HCT116 (cell line): Measurements from ENCODE around the gene CDH13. TPM values are rescaled to one million over a fixed set of nuclear protein-coding genes. Genes with fewer than 3 reads are reported as not detected.

Source experiments
- ATAC-seq: fragments of 200-7000 bp; cut with Tn5 transposase; 2 replicates; pipeline ENCODE4 v1.9.1; 2020; ENCODE audit warnings: mild to moderate bottlenecking, moderate library complexity
- BruUV-seq: library from RNA; stranded (reverse); fragments of 400-500 nt; replicated peaks from 2 replicates; lab custom pipeline; 2021; lab: Mats Ljungman, UMichigan
- CTCF ChIA-PET: fragments of 300-600 bp; sonication (Branson Sonifier 250); formaldehyde crosslinking; loops from one replicate; lab custom pipeline; 2021; ENCODE audit warnings: antibody characterized with exemption; lab: Charles Lee
- POLR2A ChIA-PET: fragments of 300-600, 350-600 bp; sonication (Branson Sonifier 250); formaldehyde crosslinking; loops from one replicate; lab custom pipeline; 2021; ENCODE audit warnings: antibody characterized with exemption; lab: Charles Lee
- RAD21 ChIA-PET, 2 experiments: fragments of 300-600 bp; sonication (Branson Sonifier 250); formaldehyde crosslinking; loops; one replicate each; lab custom pipeline; 2023; ENCODE audit warnings: low total read pairs in 2 of 2; ENCODE audit not compliant: uncharacterized antibody in 2 of 2, unreplicated experiment in 2 of 2, low non-redundant PET in 1 of 2; lab: Charles Lee
- DNase-seq: peaks from one replicate; pipeline ENCODE4 v3.0.0-alpha.2; 2010; ENCODE audit warnings: low read depth, low spot score
- H2AFZ ChIP-seq: fragments of 200-600 bp; shearing (Covaris generic), sonication (generic); 2 replicates; pipeline ENCODE4 v1.6.1; 2017; ENCODE audit warnings: low read depth, mixed run types, mixed read lengths, antibody characterized with exemption, low read length; ENCODE audit not compliant: poor library complexity, severe bottlenecking
- H3K27ac ChIP-seq: 2 replicates; pipeline ENCODE4 v1.5.1; 2012; ENCODE audit warnings: low read depth, low read length
- H3K27me3 ChIP-seq: fragments of 200-600 bp; sonication (generic); 2 replicates; pipeline ENCODE4 v1.6.1; 2016; ENCODE audit warnings: mixed run types, low read length, mixed read lengths; ENCODE audit not compliant: insufficient read depth
- H3K36me3 ChIP-seq, 2 experiments: fragments of 200-500 bp in 1 of 2; fragments of 200-600 bp in 1 of 2; sonication (Bioruptor generic) in 1 of 2; sonication (generic) in 1 of 2; 2 replicates each; pipeline versions ENCODE4 v1.5.1 to v1.6.1; 2014 to 2016; ENCODE audit warnings: low read length in 2 of 2, inconsistent platforms in 1 of 2, mixed read lengths in 1 of 2, mixed run types in 1 of 2; ENCODE audit not compliant: insufficient read depth in 2 of 2, control insufficient read depth in 1 of 2
- H3K4me1 ChIP-seq, 2 experiments: fragments of 200-600 bp in 1 of 2; sonication (generic) in 1 of 2; 2 replicates each; pipeline versions ENCODE4 v1.5.1 to v1.6.1; 2012 to 2017; ENCODE audit warnings: low read length in 2 of 2, inconsistent platforms in 1 of 2, mild to moderate bottlenecking in 1 of 2, mixed read lengths in 1 of 2, mixed run types in 1 of 2, moderate library complexity in 1 of 2; ENCODE audit not compliant: insufficient read depth in 2 of 2, control insufficient read depth in 1 of 2
- H3K4me2 ChIP-seq: fragments of 200-600 bp; sonication (generic); 2 replicates; pipeline ENCODE4 v1.6.1; 2017; ENCODE audit warnings: mixed run types, low read length, mixed read lengths
- H3K4me3 ChIP-seq, 2 experiments: fragments of 200-600 bp in 1 of 2; sonication (generic) in 1 of 2; replicated peaks in 1 of 2; 2 replicates each; pipeline ENCODE4 v1.5.1; 2011 to 2016; ENCODE audit warnings: low read length in 2 of 2, control low read depth in 1 of 2, low read depth in 1 of 2, mild to moderate bottlenecking in 1 of 2, mixed read lengths in 1 of 2, mixed run types in 1 of 2
- H3K79me2 ChIP-seq: fragments of 200-600 bp; sonication (generic); 2 replicates; pipeline ENCODE4 v1.6.1; 2017; ENCODE audit warnings: mild to moderate bottlenecking, mixed run types, low read length, moderate library complexity, mixed read lengths; ENCODE audit not compliant: insufficient read depth
- H3K9ac ChIP-seq: fragments of 200-600 bp; sonication (generic); 2 replicates; pipeline ENCODE4 v1.6.1; 2016; ENCODE audit warnings: low read length, mixed read lengths
- H3K9me2 ChIP-seq: fragments of 200-600 bp; sonication (generic), shearing (Covaris generic); 2 replicates; pipeline ENCODE4 v1.6.1; 2017; ENCODE audit warnings: mixed run types, mild to moderate bottlenecking, moderate library complexity; ENCODE audit not compliant: insufficient read depth
- H3K9me3 ChIP-seq, 2 experiments: fragments of 200-500 bp in 1 of 2; fragments of 200-600 bp in 1 of 2; sonication (Bioruptor generic) in 1 of 2; sonication (generic) in 1 of 2; 2 replicates each; pipeline ENCODE4 v1.6.1; 2014 to 2017; ENCODE audit warnings: low read length in 2 of 2, mixed read lengths in 2 of 2, inconsistent platforms in 1 of 2, low read depth in 1 of 2, mild to moderate bottlenecking in 1 of 2, mixed run types in 1 of 2, moderate library complexity in 1 of 2; ENCODE audit not compliant: control insufficient read depth in 1 of 2, insufficient read depth in 1 of 2
- H4K20me1 ChIP-seq: fragments of 200-600 bp; sonication (generic), shearing (Covaris generic); 2 replicates; pipeline ENCODE4 v1.6.1; 2017; ENCODE audit warnings: mixed run types, mild to moderate bottlenecking, moderate library complexity; ENCODE audit not compliant: insufficient read depth
- CTCF ChIP-seq, 3 experiments: fragments of 200-600 bp in 1 of 3; sonication (generic) in 1 of 3; IDR thresholded peaks in 2 of 3; conservative IDR thresholded peaks in 1 of 3; 2 replicates each; pipeline ENCODE4 v1.5.1; 2012 to 2017; ENCODE audit warnings: low read depth in 2 of 3, low read length in 2 of 3, antibody characterized with exemption in 1 of 3, borderline replicate concordance in 1 of 3, control low read depth in 1 of 3, mild to moderate bottlenecking in 1 of 3, mixed read lengths in 1 of 3, mixed run types in 1 of 3, moderate library complexity in 1 of 3; ENCODE audit not compliant: insufficient read depth in 1 of 3
- EGR1 ChIP-seq: IDR thresholded peaks from 2 replicates; pipeline ENCODE4 v1.6.1; 2012; ENCODE audit warnings: low read depth
- ELF1 ChIP-seq: IDR thresholded peaks from 2 replicates; pipeline ENCODE4 v1.6.1; 2012; ENCODE audit warnings: low read depth, borderline replicate concordance
- JUND ChIP-seq: IDR thresholded peaks from 2 replicates; pipeline ENCODE4 v1.6.1; 2012
- POLR2AphosphoS5 ChIP-seq: IDR thresholded peaks from 2 replicates; pipeline ENCODE4 v1.6.1; 2011; ENCODE audit warnings: mild to moderate bottlenecking, low read depth, low read length, moderate library complexity
- RAD21 ChIP-seq: IDR thresholded peaks from 2 replicates; pipeline ENCODE4 v1.6.1; 2012; ENCODE audit warnings: low read depth, mild to moderate bottlenecking
- SP1 ChIP-seq: IDR thresholded peaks from 2 replicates; pipeline ENCODE4 v1.6.1; 2012; ENCODE audit warnings: low read depth
- TCF7L2 ChIP-seq: IDR thresholded peaks from 2 replicates; pipeline ENCODE4 v1.7.0; 2011; ENCODE audit warnings: borderline replicate concordance, inconsistent platforms; ENCODE audit not compliant: insufficient read depth, insufficient read length; ENCODE audit errors: extremely low read depth
- YY1 ChIP-seq: IDR thresholded peaks from 2 replicates; pipeline ENCODE4 v1.6.1; 2011; ENCODE audit warnings: low read length, low read depth, moderate library complexity, mild to moderate bottlenecking; ENCODE audit not compliant: insufficient replicate concordance; ENCODE audit errors: extremely low read depth
- ZFX ChIP-seq: fragments of 450-650 bp; IDR thresholded peaks from 2 replicates; pipeline ENCODE4 v1.6.1; 2017
- ZNF274 ChIP-seq: fragments of 200-500 bp; sonication (Bioruptor generic); IDR thresholded peaks from 2 replicates; pipeline ENCODE4 v1.6.1; 2014; ENCODE audit warnings: mild to moderate bottlenecking, low read depth, low read length, inconsistent platforms
- intact Hi-C: fragments of 100-400 bp; cut with micrococcal nuclease; formaldehyde crosslinking; loops from 2 replicates; pipeline ENCODE4 v1.10.0; 2022
- total RNA-seq: library from RNA; stranded (reverse); gene quantifications from one replicate; pipeline ENCODE4 v1.2.1, GENCODE V29; 2021; ENCODE audit not compliant: unreplicated experiment
- TF ChIP-seq, protein P1 (sequence below): IDR thresholded peaks from 2 replicates; pipeline ENCODE4 v1.6.1; 2012
- TF ChIP-seq, protein P2 (sequence below): IDR thresholded peaks from 2 replicates; pipeline ENCODE4 v1.6.1; 2012; ENCODE audit warnings: low read depth
- TF ChIP-seq, protein P3 (sequence below): IDR thresholded peaks from 2 replicates; pipeline ENCODE4 v1.6.1; 2011; ENCODE audit warnings: mild to moderate bottlenecking, low read length, moderate library complexity; ENCODE audit not compliant: insufficient replicate concordance; ENCODE audit errors: extremely low read depth
- TF ChIP-seq, protein P4 (sequence below): IDR thresholded peaks from 2 replicates; pipeline ENCODE4 v1.6.1; 2012

Gene CDH13
- total RNA-seq, 1 experiment from 2014 or later = not detected

- no peak for TF ChIP-seq SP1
- TF ChIP-seq YY1 = no peak
- TF ChIP-seq, protein P1, sequence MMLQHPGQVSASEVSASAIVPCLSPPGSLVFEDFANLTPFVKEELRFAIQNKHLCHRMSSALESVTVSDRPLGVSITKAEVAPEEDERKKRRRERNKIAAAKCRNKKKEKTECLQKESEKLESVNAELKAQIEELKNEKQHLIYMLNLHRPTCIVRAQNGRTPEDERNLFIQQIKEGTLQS = no peak
Measured at GRCh38 chr16:82655720-82656490, 29.1 kb downstream of the CDH13 start (continued).

DNA sequence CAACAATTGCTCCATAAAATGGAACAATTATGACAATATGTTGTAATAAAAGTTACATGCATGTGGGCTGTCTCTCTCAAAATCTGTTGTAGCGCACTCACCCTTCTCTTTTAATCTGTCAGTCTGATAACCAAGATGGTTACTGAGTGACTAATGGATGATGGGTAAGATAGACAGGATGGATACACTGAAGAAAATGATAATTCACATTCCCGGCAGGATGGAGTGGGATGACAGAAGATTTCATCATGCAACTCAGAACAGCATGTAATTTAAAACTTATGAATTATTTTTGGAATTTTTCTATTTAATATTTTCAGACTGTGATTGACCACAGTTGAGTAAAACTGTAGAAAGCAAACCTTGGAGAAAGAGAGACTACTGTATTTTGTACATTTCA lies 30.5 kb downstream of the CDH13 start:
- Histone ChIP-seq H3K4me3 (no peak overlapping the region), H3K4me2 (no peak overlapping the region), H3K27me3 (0 out of 2 replicates have a peak, but pooled peaks cover 6% of the 10 kb centered on the region), H3K27ac (no peak overlapping the region), H3K79me2 (no peaks in the 10 kb centered on the region), H3K9me2 (no peaks in the 10 kb centered on the region), H2AFZ (no peak overlapping the region), H3K4me1 (peaks cover 19 to 32% of the 10 kb centered on the region in 2 experiments), H4K20me1 (no peaks in the 10 kb centered on the region), H3K9ac (no peak overlapping the region), H3K9me3 (no peaks in the 10 kb centered on the region), H3K36me3 (no peaks in the 10 kb centered on the region)
- DNase-seq (no peak), ATAC-seq (no peak)
- intact Hi-C loops = no loop called here
- RAD21 ChIA-PET = no interaction called here
- CTCF ChIA-PET = no interaction called here
- no TSS peak for BruUV-seq
- POLR2A ChIA-PET = no interaction called here
- TF ChIP-seq EGR1 (no peak), CTCF (IDR thresholded peaks at IDR 0.05 in 2 of 3, conservative IDR thresholded peaks at IDR 0.05 in 1 of 3; ENCODE audit: borderline replicate concordance in 1 of 3, insufficient read depth in 1 of 3, low read depth in 2 of 3, low read length in 2 of 3) (no peak), TCF7L2 (no peak), RAD21 (no peak), ELF1 (no peak), POLR2AphosphoS5 (no peak), ZFX (no peak), ZNF274 (no peak), SP1 (no peak), JUND (no peak)
- TF ChIP-seq, protein P2, sequence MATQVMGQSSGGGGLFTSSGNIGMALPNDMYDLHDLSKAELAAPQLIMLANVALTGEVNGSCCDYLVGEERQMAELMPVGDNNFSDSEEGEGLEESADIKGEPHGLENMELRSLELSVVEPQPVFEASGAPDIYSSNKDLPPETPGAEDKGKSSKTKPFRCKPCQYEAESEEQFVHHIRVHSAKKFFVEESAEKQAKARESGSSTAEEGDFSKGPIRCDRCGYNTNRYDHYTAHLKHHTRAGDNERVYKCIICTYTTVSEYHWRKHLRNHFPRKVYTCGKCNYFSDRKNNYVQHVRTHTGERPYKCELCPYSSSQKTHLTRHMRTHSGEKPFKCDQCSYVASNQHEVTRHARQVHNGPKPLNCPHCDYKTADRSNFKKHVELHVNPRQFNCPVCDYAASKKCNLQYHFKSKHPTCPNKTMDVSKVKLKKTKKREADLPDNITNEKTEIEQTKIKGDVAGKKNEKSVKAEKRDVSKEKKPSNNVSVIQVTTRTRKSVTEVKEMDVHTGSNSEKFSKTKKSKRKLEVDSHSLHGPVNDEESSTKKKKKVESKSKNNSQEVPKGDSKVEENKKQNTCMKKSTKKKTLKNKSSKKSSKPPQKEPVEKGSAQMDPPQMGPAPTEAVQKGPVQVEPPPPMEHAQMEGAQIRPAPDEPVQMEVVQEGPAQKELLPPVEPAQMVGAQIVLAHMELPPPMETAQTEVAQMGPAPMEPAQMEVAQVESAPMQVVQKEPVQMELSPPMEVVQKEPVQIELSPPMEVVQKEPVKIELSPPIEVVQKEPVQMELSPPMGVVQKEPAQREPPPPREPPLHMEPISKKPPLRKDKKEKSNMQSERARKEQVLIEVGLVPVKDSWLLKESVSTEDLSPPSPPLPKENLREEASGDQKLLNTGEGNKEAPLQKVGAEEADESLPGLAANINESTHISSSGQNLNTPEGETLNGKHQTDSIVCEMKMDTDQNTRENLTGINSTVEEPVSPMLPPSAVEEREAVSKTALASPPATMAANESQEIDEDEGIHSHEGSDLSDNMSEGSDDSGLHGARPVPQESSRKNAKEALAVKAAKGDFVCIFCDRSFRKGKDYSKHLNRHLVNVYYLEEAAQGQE = no peak
- TF ChIP-seq, protein P3, sequence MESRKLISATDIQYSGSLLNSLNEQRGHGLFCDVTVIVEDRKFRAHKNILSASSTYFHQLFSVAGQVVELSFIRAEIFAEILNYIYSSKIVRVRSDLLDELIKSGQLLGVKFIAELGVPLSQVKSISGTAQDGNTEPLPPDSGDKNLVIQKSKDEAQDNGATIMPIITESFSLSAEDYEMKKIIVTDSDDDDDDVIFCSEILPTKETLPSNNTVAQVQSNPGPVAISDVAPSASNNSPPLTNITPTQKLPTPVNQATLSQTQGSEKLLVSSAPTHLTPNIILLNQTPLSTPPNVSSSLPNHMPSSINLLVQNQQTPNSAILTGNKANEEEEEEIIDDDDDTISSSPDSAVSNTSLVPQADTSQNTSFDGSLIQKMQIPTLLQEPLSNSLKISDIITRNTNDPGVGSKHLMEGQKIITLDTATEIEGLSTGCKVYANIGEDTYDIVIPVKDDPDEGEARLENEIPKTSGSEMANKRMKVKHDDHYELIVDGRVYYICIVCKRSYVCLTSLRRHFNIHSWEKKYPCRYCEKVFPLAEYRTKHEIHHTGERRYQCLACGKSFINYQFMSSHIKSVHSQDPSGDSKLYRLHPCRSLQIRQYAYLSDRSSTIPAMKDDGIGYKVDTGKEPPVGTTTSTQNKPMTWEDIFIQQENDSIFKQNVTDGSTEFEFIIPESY = no peak
- TF ChIP-seq, protein P4, sequence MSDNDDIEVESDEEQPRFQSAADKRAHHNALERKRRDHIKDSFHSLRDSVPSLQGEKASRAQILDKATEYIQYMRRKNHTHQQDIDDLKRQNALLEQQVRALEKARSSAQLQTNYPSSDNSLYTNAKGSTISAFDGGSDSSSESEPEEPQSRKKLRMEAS = no peak
- TF ChIP-seq, protein P1 = no peak
